K562 (cell line): ENCODE results near the gene BRF1. TPM values are rescaled to one million over a fixed set of nuclear protein-coding genes. Genes with fewer than 3 reads are reported as not detected.

Experiments used
- ATAC-seq: fragments of 200-7000 bp; cut with Tn5 transposase; 3 replicates; pipeline ENCODE4 v1.9.1; 2020; ENCODE audit warnings: moderate library complexity
- BruUV-seq: library from RNA; stranded (reverse); fragments of 400-500 nt; replicated peaks from 2 replicates; lab custom pipeline; 2021; lab: Mats Ljungman, UMichigan
- CTCF ChIA-PET: fragments of 300-600 bp; formaldehyde crosslinking; extraction: SDS; loops from one replicate; lab custom pipeline; 2021; ENCODE audit warnings: low intra/inter-chr PET ratio; lab: Yijun Ruan, JAX
- POLR2A ChIA-PET: fragments of 300-600, 350-650 bp; sonication (Branson Sonifier 250); formaldehyde crosslinking; extraction: SDS; loops from one replicate; lab custom pipeline; 2021; ENCODE audit warnings: antibody characterized with exemption, inconsistent platforms; lab: Yijun Ruan, JAX
- DNase-seq, 4 experiments: peaks; one replicate each; pipeline versions ENCODE4 v3.0.0 to v3.0.0-alpha.2; 2011 to 2018; ENCODE audit warnings: low spot score in 3 of 4, mixed read lengths in 3 of 4; ENCODE audit errors: extremely low read depth in 1 of 4
- FAIRE-seq: peaks from 2 replicates; lab custom pipeline; 2011; peaks lifted over from hg19 to GRCh38; lab: Jason Lieb, UNC
- H2AFZ ChIP-seq: 2 replicates; pipeline ENCODE4 v1.6.0; 2011; ENCODE audit warnings: low read depth, low read length, control low read depth, inconsistent platforms
- H3K27ac ChIP-seq: fragments of 200-600 bp; 3 replicates; pipeline ENCODE4 v1.8.0; 2011; ENCODE audit warnings: low read depth, mild to moderate bottlenecking, control low read depth, inconsistent platforms, low read length, moderate library complexity, mixed read lengths; ENCODE audit errors: extremely low read depth
- H3K27me3 ChIP-seq, 2 experiments: fragments of 300-600 bp in 1 of 2; 2 replicates in 1 of 2; 3 replicates in 1 of 2; pipeline versions ENCODE4 v1.6.0 to v1.8.0; 2011; ENCODE audit warnings: inconsistent platforms in 2 of 2, low read length in 2 of 2, mild to moderate bottlenecking in 1 of 2, mixed read lengths in 1 of 2, moderate library complexity in 1 of 2; ENCODE audit not compliant: control insufficient read depth in 2 of 2, insufficient read depth in 2 of 2
- H3K36me3 ChIP-seq: fragments of 300-600 bp; 3 replicates; pipeline ENCODE4 v1.8.0; 2011; ENCODE audit warnings: mild to moderate bottlenecking, low read length, inconsistent platforms; ENCODE audit not compliant: control insufficient read depth, insufficient read depth
- H3K4me1 ChIP-seq, 2 experiments: fragments of 200-600 bp in 1 of 2; replicated peaks in 1 of 2; 2 replicates in 1 of 2; 3 replicates in 1 of 2; pipeline versions ENCODE4 v1.5.1 to v1.8.0; 2011; ENCODE audit warnings: inconsistent platforms in 2 of 2, low read length in 2 of 2, mild to moderate bottlenecking in 1 of 2, mixed read lengths in 1 of 2, moderate library complexity in 1 of 2; ENCODE audit not compliant: control insufficient read depth in 2 of 2, insufficient read depth in 2 of 2
- H3K4me2 ChIP-seq: 2 replicates; pipeline ENCODE4 v1.6.1; 2011; ENCODE audit warnings: low read length, control low read depth, inconsistent platforms, mixed read lengths; ENCODE audit not compliant: insufficient read depth
- H3K4me3 ChIP-seq: fragments of 200-600 bp; sonication (generic), shearing (Covaris generic); 2 replicates; pipeline ENCODE4 v1.5.1; 2016; ENCODE audit warnings: control low read depth, inconsistent platforms
- H3K79me2 ChIP-seq: fragments of 200-600 bp; 3 replicates; pipeline ENCODE4 v1.8.0; 2011; ENCODE audit warnings: low read length, inconsistent platforms; ENCODE audit not compliant: control insufficient read depth, insufficient read depth
- H3K9ac ChIP-seq, 2 experiments: 2 replicates each; pipeline versions ENCODE4 v1.6.0 to v1.6.1; 2011; ENCODE audit warnings: low read depth in 2 of 2, low read length in 2 of 2, control low read depth in 1 of 2, inconsistent platforms in 1 of 2, mild to moderate bottlenecking in 1 of 2, mixed read lengths in 1 of 2; ENCODE audit not compliant: insufficient read depth in 1 of 2
- H3K9me1 ChIP-seq: one replicate; pipeline ENCODE4 v1.6.0; 2011; ENCODE audit warnings: inconsistent platforms, mild to moderate bottlenecking, low read length, moderate library complexity; ENCODE audit not compliant: control insufficient read depth, insufficient read depth
- H3K9me3 ChIP-seq: replicated peaks from 2 replicates; pipeline ENCODE4 v1.5.1; 2011; ENCODE audit warnings: low read depth, low read length, inconsistent platforms; ENCODE audit not compliant: control insufficient read depth, insufficient read depth
- H4K20me1 ChIP-seq: replicated peaks from 2 replicates; pipeline ENCODE4 v1.6.1; 2011; ENCODE audit warnings: low read length, inconsistent platforms, mixed read lengths; ENCODE audit not compliant: control insufficient read depth, insufficient read depth
- KDM1A ChIP-seq, 2 experiments: fragments of 450-650 bp; IDR thresholded peaks; 2 replicates each; pipeline ENCODE4 v1.6.1; 2016; ENCODE audit warnings: mild to moderate bottlenecking in 2 of 2
- POLR2G ChIP-seq: fragments of 200-400 bp; formaldehyde crosslinking; IDR thresholded peaks from 2 replicates; pipeline ENCODE4 v1.6.1; 2017; ENCODE audit warnings: low read depth, mild to moderate bottlenecking, antibody characterized with exemption, low read length, moderate library complexity
- TAF7 ChIP-seq: fragments of 450-650 bp; IDR thresholded peaks from 2 replicates; pipeline ENCODE4 v1.6.1; 2016; ENCODE audit warnings: missing genetic modification characterization, missing compliant biosample characterization
- WGBS: fragments of 100-300 bp; shearing (Covaris generic); methylation state at CpG from one replicate; pipeline ENCODE4 v1.1.6; 2016; ENCODE audit warnings: low coverage, mixed read lengths; ENCODE audit not compliant: insufficient coverage; ENCODE audit errors: missing lambda C conversion rate; 5-methylcytosine and 5-hydroxymethylcytosine counted together
- in situ Hi-C: fragments of 300-500 bp; cut with MboI; formaldehyde crosslinking; loops from 4 replicates; pipeline ENCODE4 v1.15.0; 2018; ENCODE audit warnings: inconsistent platforms, mixed read lengths
- intact Hi-C: fragments of 100-400 bp; cut with micrococcal nuclease; formaldehyde crosslinking; loops from 2 replicates; pipeline ENCODE4 v1.14.2; 2022
- polyA plus RNA-seq, 8 experiments: library from polyadenylated mRNA; depleted of rRNA in 4 of 8; stranded (reverse) in 5 of 8; unstranded in 3 of 8; fragments of >200 nt; fragmentation: Nextera tagmentation in 2 of 8; fragmentation: Illumina TruSeq in 1 of 8; extraction: Ambion mirVana in 2 of 8; extraction: Trizol in 1 of 8; gene quantifications; 2 replicates each; pipeline versions ENCODE4 v1.2.1 to v1.2.3, GENCODE V29; 2011 to 2014; ENCODE audit warnings: inconsistent platforms in 1 of 8, missing spikeins in 1 of 8
- total RNA-seq, 7 experiments: library from RNA; depleted of rRNA in 6 of 7; stranded (reverse); fragments of >200 nt in 6 of 7; fragmentation: Illumina TruSeq in 2 of 7; extraction: Trizol in 2 of 7; gene quantifications; 2 replicates each; pipeline versions ENCODE4 v1.2.1 to v1.2.3, GENCODE V29; 2011 to 2021; ENCODE audit warnings: low replicate concordance in 1 of 7

Gene BRF1
- total and polyA plus RNA-seq, 9 of the 15 experiments (the other 6 are each of a cell fraction or from before 2014, with no cell fraction given) = 0.14 to 24.6 (median 8.2) TPM

- no peaks in the 10 kb centered on the region for H3K36me3 ChIP-seq
- BruUV-seq = no TSS peak
- CTCF ChIA-PET = interaction anchor here (2.0 kb wide), 1 partner anchor 148 kb away, joined by 15 read pairs; no protein-coding TSS in a partner anchor
- DNase-seq = no peak
- POLR2A ChIA-PET = interaction anchor here (0.6 to 1.0 kb wide), 3 partner anchors 8 to 40 kb away, joined by 3 read pairs; no protein-coding TSS in a partner anchor
- no peak overlapping the region for H3K4me3 ChIP-seq
- no peak overlapping the region for H3K4me2 ChIP-seq
- peaks cover 2 to 74% of the 10 kb centered on the region in 2 experiments; a peak in 3 of 5 replicates for H3K4me1 ChIP-seq
- in situ Hi-C loops = loop anchor here (5.0 kb wide), 1 partner anchor 63 kb away; no protein-coding TSS in a partner anchor
- peaks cover 0 to 5% of the 10 kb centered on the region in 2 experiments; a peak in 1 of 5 replicates for H3K27me3 ChIP-seq
- H3K79me2 ChIP-seq = no peaks in the 10 kb centered on the region
- no peak overlapping the region for H3K9ac ChIP-seq
- no peaks in the 10 kb centered on the region for H3K9me1 ChIP-seq
- FAIRE-seq = no peak
- peaks cover 12% of the 10 kb centered on the region; the same call in 1 of the 2 replicates for H4K20me1 ChIP-seq
- intact Hi-C loops = loop anchor here (5.0 kb wide), 1 partner anchor 78 kb away; no protein-coding TSS in a partner anchor
- WGBS = 31% methylated on average over 18 of the region's 24 CpGs
- no peak overlapping the region for H3K27ac ChIP-seq
- H3K9me3 ChIP-seq = no peaks in the 10 kb centered on the region
- H2AFZ ChIP-seq = no peak overlapping the region
- peak; percentile 11; the same call in 1 of the 2 replicates for TF ChIP-seq POLR2G
- 0 out of 4 replicates have a peak, but pooled peaks of 1 of the 2 experiments have one; percentile 7 for TF ChIP-seq KDM1A (IDR thresholded peaks at IDR 0.05)
- TF ChIP-seq TAF7 (tag) = no peak
- no peak for ATAC-seq
These were observed 96.4 kb downstream of the BRF1 start for GRCh38 chr14:105204206-105204930.
